Measurements from ENCODE around the gene FRY.

- TF ChIP-seq, protein P1, sequence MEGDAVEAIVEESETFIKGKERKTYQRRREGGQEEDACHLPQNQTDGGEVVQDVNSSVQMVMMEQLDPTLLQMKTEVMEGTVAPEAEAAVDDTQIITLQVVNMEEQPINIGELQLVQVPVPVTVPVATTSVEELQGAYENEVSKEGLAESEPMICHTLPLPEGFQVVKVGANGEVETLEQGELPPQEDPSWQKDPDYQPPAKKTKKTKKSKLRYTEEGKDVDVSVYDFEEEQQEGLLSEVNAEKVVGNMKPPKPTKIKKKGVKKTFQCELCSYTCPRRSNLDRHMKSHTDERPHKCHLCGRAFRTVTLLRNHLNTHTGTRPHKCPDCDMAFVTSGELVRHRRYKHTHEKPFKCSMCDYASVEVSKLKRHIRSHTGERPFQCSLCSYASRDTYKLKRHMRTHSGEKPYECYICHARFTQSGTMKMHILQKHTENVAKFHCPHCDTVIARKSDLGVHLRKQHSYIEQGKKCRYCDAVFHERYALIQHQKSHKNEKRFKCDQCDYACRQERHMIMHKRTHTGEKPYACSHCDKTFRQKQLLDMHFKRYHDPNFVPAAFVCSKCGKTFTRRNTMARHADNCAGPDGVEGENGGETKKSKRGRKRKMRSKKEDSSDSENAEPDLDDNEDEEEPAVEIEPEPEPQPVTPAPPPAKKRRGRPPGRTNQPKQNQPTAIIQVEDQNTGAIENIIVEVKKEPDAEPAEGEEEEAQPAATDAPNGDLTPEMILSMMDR (conservative IDR thresholded peaks at IDR 0.05; ENCODE audit: low read depth, low read length) = no peak
- no peak for TF ChIP-seq EZH2 (IDR thresholded peaks at IDR 0.05; ENCODE audit: low read length, unreplicated experiment)
These were observed 203.3 kb downstream of the FRY start for GRCh38 chr13:32234914-32235313.

All from PC-3 (cell line).